B cell (primary cell): ENCODE results near the gene PCDHGA5. TPM values are rescaled to one million over a fixed set of nuclear protein-coding genes. Genes with fewer than 3 reads are reported as not detected.
A peak's percentile ranks its signal among the peaks of the same experiment; 100 is the strongest.

Experiments used
- ATAC-seq: fragments of 200-7000 bp; cut with Tn5 transposase; one replicate; pipeline ENCODE4 v1.10.0; 2021; ENCODE audit warnings: low read depth, mild to moderate bottlenecking, moderate number of reproducible peaks, moderate library complexity
- CTCF ChIA-PET: fragments of 350-600 bp; sonication (Branson Sonifier 250); formaldehyde crosslinking; loops from one replicate; lab custom pipeline; 2021; ENCODE audit warnings: antibody characterized with exemption, inconsistent platforms; lab: Charles Lee
- POLR2A ChIA-PET: fragments of 350-600 bp; sonication (Branson Sonifier 250); formaldehyde crosslinking; loops from one replicate; lab custom pipeline; 2021; ENCODE audit warnings: antibody characterized with exemption; lab: Charles Lee
- DNase-seq: peaks from one replicate; pipeline ENCODE4 v3.0.0; 2013
- H2AFZ ChIP-seq: 2 replicates; pipeline ENCODE4 v1.6.1; 2012; ENCODE audit warnings: mild to moderate bottlenecking, low read depth, low read length; ENCODE audit not compliant: insufficient read depth, poor library complexity, severe bottlenecking
- H3K27ac ChIP-seq, 2 donors: 1 replicate in 1 of 2; 2 replicates in 1 of 2; pipeline ENCODE4 v1.5.1; 2012 to 2013; ENCODE audit warnings: low read length in 2 of 2, mild to moderate bottlenecking in 2 of 2, moderate library complexity in 1 of 2
- H3K27me3 ChIP-seq, 4 experiments: fragments of 200-600 bp in 1 of 4; sonication (generic) in 1 of 4; replicated peaks in 1 of 4; 1 replicate in 2 of 4; 2 replicates in 2 of 4; pipeline versions ENCODE4 v1.6.1 to v1.7.0; 2013 to 2016; ENCODE audit warnings: low read length in 3 of 4, mild to moderate bottlenecking in 2 of 4, mixed read lengths in 1 of 4, moderate library complexity in 1 of 4; ENCODE audit not compliant: insufficient read depth in 4 of 4, control insufficient read depth in 3 of 4; ENCODE audit errors: control extremely low read depth in 1 of 4
- H3K36me3 ChIP-seq, 2 experiments: replicated peaks in 1 of 2; 1 replicate in 1 of 2; 2 replicates in 1 of 2; pipeline versions ENCODE4 v1.6.1 to v1.7.1; 2013; ENCODE audit warnings: low read length in 1 of 2; ENCODE audit not compliant: insufficient read depth in 2 of 2, control insufficient read depth in 1 of 2; ENCODE audit errors: control extremely low read depth in 1 of 2, extremely low read depth in 1 of 2
- H3K4me1 ChIP-seq, 2 donors: fragments of 200-600 bp in 1 of 2; sonication (generic) in 1 of 2; 1 replicate in 1 of 2; 2 replicates in 1 of 2; pipeline versions ENCODE4 v1.5.1 to v1.6.1; 2013 to 2017; ENCODE audit warnings: low read length in 2 of 2; ENCODE audit not compliant: control insufficient read depth in 2 of 2, insufficient read depth in 2 of 2
- H3K4me2 ChIP-seq: replicated peaks from 2 replicates; pipeline ENCODE3; 2012; ENCODE audit warnings: mild to moderate bottlenecking, low read depth, low read length; ENCODE audit not compliant: poor library complexity, severe bottlenecking
- H3K4me3 ChIP-seq, 5 experiments: fragments of 200-600 bp in 1 of 5; sonication (generic) in 1 of 5; 1 replicate in 3 of 5; 2 replicates in 2 of 5; pipeline versions ENCODE4 v1.5.1 to v1.7.0; 2011 to 2016; ENCODE audit warnings: low read length in 4 of 5, mild to moderate bottlenecking in 4 of 5, low read depth in 2 of 5, control low read depth in 1 of 5, moderate library complexity in 1 of 5; ENCODE audit not compliant: insufficient read depth in 1 of 5; ENCODE audit errors: control extremely low read depth in 1 of 5, extremely low read depth in 1 of 5
- H3K79me2 ChIP-seq: fragments of 200-600 bp; sonication (generic); one replicate; pipeline ENCODE4 v1.6.0; 2016; ENCODE audit warnings: low read length; ENCODE audit not compliant: control insufficient read depth, insufficient read depth
- H3K9ac ChIP-seq: fragments of 200-600 bp; sonication (generic); 2 replicates; pipeline ENCODE4 v1.6.1; 2017; ENCODE audit warnings: mild to moderate bottlenecking, low read length, moderate library complexity
- H3K9me3 ChIP-seq, 3 donors: one replicate each; pipeline versions ENCODE4 v1.6.1 to v1.7.1; 2013; ENCODE audit warnings: low read length in 2 of 3; ENCODE audit not compliant: control insufficient read depth in 2 of 3, insufficient read depth in 1 of 3; ENCODE audit errors: control extremely low read depth in 1 of 3
- H4K20me1 ChIP-seq: 2 replicates; pipeline ENCODE4 v1.6.0; 2012; ENCODE audit warnings: mild to moderate bottlenecking, low read length; ENCODE audit not compliant: insufficient read depth, control insufficient read depth, poor library complexity, severe bottlenecking
- H3K27ac Mint-ChIP-seq: one replicate; pipeline ENCODE4 v1.8.0; 2021; ENCODE audit warnings: mixed read lengths
- H3K27me3 Mint-ChIP-seq: one replicate; pipeline ENCODE4 v1.8.0; 2021; ENCODE audit warnings: mixed read lengths
- H3K4me1 Mint-ChIP-seq: one replicate; pipeline ENCODE4 v1.8.0; 2021; ENCODE audit warnings: mixed read lengths
- H3K4me3 Mint-ChIP-seq: one replicate; pipeline ENCODE4 v1.8.0; 2021; ENCODE audit warnings: mixed read lengths
- H3K9me3 Mint-ChIP-seq: one replicate; pipeline ENCODE4 v1.8.0; 2022; ENCODE audit warnings: mixed read lengths; ENCODE audit not compliant: insufficient read depth
- CTCF ChIP-seq: fragments of 200-600 bp; IDR thresholded peaks from one replicate; pipeline ENCODE4 v1.8.0; 2022; ENCODE audit warnings: antibody characterized with exemption, mild to moderate bottlenecking
- EZH2 ChIP-seq: IDR thresholded peaks from 2 replicates; pipeline ENCODE4 v1.6.1; 2012; ENCODE audit warnings: borderline replicate concordance, low read depth, mild to moderate bottlenecking, moderate library complexity, low read length; ENCODE audit not compliant: insufficient read depth, poor library complexity, severe bottlenecking
- WGBS: methylation state at CpG from one replicate; pipeline ENCODE4 v1.1.5; 2013; ENCODE audit warnings: missing lambda C conversion rate; ENCODE audit not compliant: insufficient coverage; 5-methylcytosine and 5-hydroxymethylcytosine counted together
- intact Hi-C: fragments of 100-400 bp; cut with micrococcal nuclease; formaldehyde crosslinking; loops from one replicate; pipeline ENCODE4 v1.10.0; 2022
- polyA plus RNA-seq: library from polyadenylated mRNA; depleted of rRNA; stranded (reverse); fragments of >200 nt; gene quantifications from 2 replicates; pipeline ENCODE4 v1.2.3, GENCODE V29; 2012
- total RNA-seq, 2 donors: library from RNA; stranded (reverse); fragments of 120-200 nt in 1 of 2; gene quantifications; 1 replicate in 1 of 2; 2 replicates in 1 of 2; pipeline versions ENCODE4 v1.2.3 to v1.2.4, GENCODE V29; 2013 to 2022

The PCDHGA5 gene
- total and polyA plus RNA-seq, 2 donors (not counting 1 experiment from before 2014, with no cell fraction given): 0.21 to 1.7 TPM

GRCh38 chr5:141398608-141399007 is 34.6 kb downstream of the PCDHGA5 start:
- H3K27me3 Mint-ChIP-seq: peaks cover 51% of the 10 kb centered on the region
- peaks cover 2% of the 10 kb centered on the region for H3K4me1 Mint-ChIP-seq
- CTCF ChIA-PET: interaction anchor here (1.6 to 1.8 kb wide), 2 partner anchors 15 to 165 kb away, joined by 5 to 7 read pairs; no protein-coding TSS in a partner anchor
- WGBS: 31% methylated on average over 13 of the region's 15 CpGs
- intact Hi-C loops: no loop called here
- Histone ChIP-seq H4K20me1 (no peaks in the 10 kb centered on the region), H2AFZ (no peak overlapping the region), H3K27me3 (peaks cover 0 to 50% (median 34%) of the 10 kb centered on the region in 4 experiments), H3K27ac (no peak overlapping the region), H3K4me3 (no peak overlapping the region), H3K36me3 (no peaks in the 10 kb centered on the region), H3K79me2 (no peaks in the 10 kb centered on the region), H3K9ac (no peak overlapping the region), H3K4me2 (no peak overlapping the region), H3K9me3 (peaks cover 0 to 52% (median 26%) of the 10 kb centered on the region in 3 donors), H3K4me1 (no peaks in the 10 kb centered on the region)
- peaks cover 12% of the 10 kb centered on the region for H3K9me3 Mint-ChIP-seq
- no peak for DNase-seq
- H3K4me3 Mint-ChIP-seq: no peak overlapping the region
- no peak overlapping the region for H3K27ac Mint-ChIP-seq
- POLR2A ChIA-PET: no interaction called here
- no peak for ATAC-seq
- no peak for TF ChIP-seq EZH2
- no peak for TF ChIP-seq CTCF

- H3K4me3 Mint-ChIP-seq: no peak overlapping the region
These were observed 35.7 kb downstream of the PCDHGA5 start for GRCh38 chr5:141399555-141400258.

More at GRCh38 chr5:141399555-141400258, 35.7 kb downstream of the PCDHGA5 start:
- WGBS: 45% methylated on average over 61 of the region's 61 CpGs
- ChIA-PET CTCF (interaction anchor here (2.3 kb wide), 1 partner anchor 13 kb away, joined by 7 read pairs; the partner anchor contains the start of gene PCDHGA10), POLR2A (no interaction called here)
- ATAC-seq (no peak), DNase-seq (peak; percentile 5)
- Mint-ChIP-seq H3K27me3 (peaks cover 53% of the 10 kb centered on the region), H3K27ac (no peak overlapping the region), H3K4me1 (peaks cover 2% of the 10 kb centered on the region), H3K9me3 (peaks cover 11% of the 10 kb centered on the region)
- Histone ChIP-seq H2AFZ (no peak overlapping the region), H3K4me3 (no peak overlapping the region), H3K79me2 (no peaks in the 10 kb centered on the region), H4K20me1 (no peaks in the 10 kb centered on the region), H3K9ac (no peak overlapping the region), H3K36me3 (no peaks in the 10 kb centered on the region), H3K9me3 (peaks cover 0 to 48% (median 19%) of the 10 kb centered on the region in 3 donors), H3K27me3 (peaks cover 0 to 50% (median 34%) of the 10 kb centered on the region in 4 experiments), H3K4me2 (no peak overlapping the region), H3K27ac (no peak overlapping the region), H3K4me1 (no peaks in the 10 kb centered on the region)
- TF ChIP-seq EZH2 (no peak), CTCF (no peak)
- intact Hi-C loops: loop anchor here (5.0 kb wide), 1 partner anchor 32 kb away; no protein-coding TSS in a partner anchor
